Measurements from ENCODE around the gene RAD17. TPM values are rescaled to one million over a fixed set of nuclear protein-coding genes. Genes with fewer than 3 reads are reported as not detected.
"Not testable (repeated sequence)": the region's sequence is repeated elsewhere in the genome, so short reads cannot be mapped to it uniquely, and the experiment has no call there.

Gene RAD17
- total RNA-seq, 2 donors from 2014 or later = 33.2 to 37.4 TPM

DNA sequence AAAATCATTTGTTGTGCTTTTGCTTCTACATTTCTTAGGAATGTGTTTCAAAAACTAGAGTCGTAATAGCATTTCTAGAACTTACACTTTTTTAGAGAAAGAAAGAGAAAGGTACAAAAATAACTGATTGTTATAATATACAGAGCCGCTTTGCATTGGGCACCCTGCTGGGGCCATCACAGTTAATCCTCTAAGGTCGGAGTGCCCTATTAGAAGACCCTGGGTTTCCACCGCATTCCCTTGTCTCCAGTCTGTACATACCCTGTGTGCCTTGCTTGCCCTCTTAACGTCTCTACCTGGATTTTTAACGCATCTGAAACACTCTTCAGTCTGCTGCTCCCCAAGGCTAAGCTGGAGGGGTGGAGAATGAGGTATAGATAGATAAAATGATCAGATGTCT lies 46.6 kb downstream of the RAD17 start:
- DNase-seq (no peak), ATAC-seq (replicated peaks in 1 of 2) (no peak)
- no peaks in the 10 kb centered on the region for H3K27me3 Mint-ChIP-seq (ENCODE audit: low read depth)
- H3K4me1 Mint-ChIP-seq (ENCODE audit: low read depth) = peaks cover 8% of the 10 kb centered on the region
- no peaks in the 10 kb centered on the region for H3K9me3 Mint-ChIP-seq
- no peak overlapping the region for H3K27ac Mint-ChIP-seq
- H3K4me3 Mint-ChIP-seq = peak overlapping the region; percentile 52 to 70
- H3K36me3 Mint-ChIP-seq (ENCODE audit: insufficient read depth in 2 of 2) = peaks cover 2 to 9% of the 10 kb centered on the region in 2 donors

GRCh38 chr5:69416699-69417098 lies 47.1 kb downstream of the RAD17 start:
- Mint-ChIP-seq H3K9me3 (no peaks in the 10 kb centered on the region), H3K27ac (no peak overlapping the region), H3K4me1 (ENCODE audit: low read depth) (peaks cover 8% of the 10 kb centered on the region)

DNA sequence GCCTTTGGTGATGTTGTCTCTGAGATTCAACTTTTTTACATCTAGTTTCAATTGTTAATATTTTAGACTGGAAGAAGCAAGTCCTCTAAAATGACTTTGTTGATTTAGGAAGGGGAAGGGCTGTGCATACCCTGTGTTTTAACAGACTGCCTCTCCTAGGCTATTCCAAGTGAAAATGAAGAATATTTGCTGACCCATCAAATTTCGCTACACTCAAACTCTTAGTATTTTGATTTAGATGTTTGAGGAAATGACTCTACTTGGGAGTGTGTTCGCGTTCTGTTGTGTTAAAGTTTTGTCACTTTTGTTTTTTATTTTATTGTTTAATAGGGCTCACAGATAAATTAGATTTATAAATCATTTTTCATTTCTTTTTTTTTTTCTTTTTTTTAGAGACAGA lies 48.9 kb downstream of the RAD17 start:
- peaks cover 0 to 4% of the 10 kb centered on the region in 2 donors for H3K36me3 Mint-ChIP-seq (ENCODE audit: insufficient read depth in 2 of 2)
- H3K4me3 Mint-ChIP-seq = no peak overlapping the region
- H3K27me3 Mint-ChIP-seq (ENCODE audit: low read depth) = no peaks in the 10 kb centered on the region
- no peak for ATAC-seq (replicated peaks in 1 of 2)
- DNase-seq = no peak
- peaks cover 8% of the 10 kb centered on the region for H3K4me1 Mint-ChIP-seq (ENCODE audit: low read depth)
- no peaks in the 10 kb centered on the region for H3K9me3 Mint-ChIP-seq
- H3K27ac Mint-ChIP-seq = no peak overlapping the region

More at GRCh38 chr5:69416699-69417098, 47.1 kb downstream of the RAD17 start:
- Mint-ChIP-seq H3K36me3 (ENCODE audit: insufficient read depth in 2 of 2) (peaks cover 0 to 5% of the 10 kb centered on the region in 2 donors), H3K27me3 (ENCODE audit: low read depth) (no peaks in the 10 kb centered on the region), H3K4me3 (no peak overlapping the region)
- no peak for ATAC-seq (replicated peaks in 1 of 2)
- no peak for DNase-seq

DNA sequence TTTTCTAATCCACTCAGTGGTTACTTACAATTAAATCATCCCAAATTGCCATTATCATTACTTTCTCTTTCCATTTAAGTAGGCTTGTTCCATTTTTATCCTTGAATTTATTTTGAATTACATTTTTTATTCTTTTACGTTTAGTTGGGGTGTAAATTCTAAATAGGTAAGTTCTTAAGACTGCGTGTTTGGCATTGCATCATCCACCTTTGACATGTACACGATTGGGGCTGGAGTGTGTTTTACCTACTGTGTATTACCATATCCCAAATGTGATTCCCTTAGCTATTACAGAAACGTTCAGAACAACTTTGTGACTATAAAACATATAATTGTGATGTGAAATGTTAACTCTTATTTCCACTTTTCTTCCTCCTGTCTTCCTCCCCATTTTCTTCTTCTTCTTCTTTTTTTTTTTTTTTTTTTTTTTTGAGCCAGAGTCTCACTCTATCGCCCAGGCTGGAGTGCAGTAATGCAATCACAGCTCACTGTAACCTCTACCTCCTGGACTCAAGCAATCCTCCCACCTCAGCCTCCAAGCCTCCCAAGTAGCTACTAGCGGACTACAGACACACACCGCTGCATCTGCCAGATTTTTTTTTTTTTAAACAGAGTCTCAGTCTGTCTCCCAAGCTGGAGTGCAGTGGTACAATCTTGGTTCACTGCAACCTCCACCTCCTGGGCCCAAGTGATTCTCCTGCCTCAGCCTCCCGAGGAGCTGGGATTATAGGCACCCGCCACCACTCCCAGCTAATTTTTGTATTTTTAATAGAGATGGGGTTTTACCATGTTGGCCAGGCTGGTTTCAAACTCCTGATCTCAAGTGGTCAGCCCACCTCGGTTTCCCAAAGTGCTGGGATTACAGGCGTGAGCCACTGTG lies 62.0 kb downstream of the RAD17 start:
- H3K27ac Mint-ChIP-seq = peak overlapping the region; percentile 75
- ATAC-seq (replicated peaks in 1 of 2) = no peak
- no peaks in the 10 kb centered on the region for H3K36me3 Mint-ChIP-seq (ENCODE audit: insufficient read depth in 2 of 2)
- no peaks in the 10 kb centered on the region for H3K27me3 Mint-ChIP-seq (ENCODE audit: low read depth)
- no peaks in the 10 kb centered on the region for H3K9me3 Mint-ChIP-seq
- no peak for DNase-seq
- no peaks in the 10 kb centered on the region for H3K4me1 Mint-ChIP-seq (ENCODE audit: low read depth)
- H3K4me3 Mint-ChIP-seq = no peak overlapping the region

GRCh38 chr5:69432412-69433206 lies 63.0 kb downstream of the RAD17 start:
- H3K36me3 Mint-ChIP-seq (ENCODE audit: insufficient read depth in 2 of 2) = no peaks in the 10 kb centered on the region
- DNase-seq (no peak), ATAC-seq (replicated peaks in 1 of 2) (peak; percentile 40 to 86)
- H3K27ac Mint-ChIP-seq = peak overlapping the region; percentile 86
- H3K9me3 Mint-ChIP-seq = no peaks in the 10 kb centered on the region
- no peaks in the 10 kb centered on the region for H3K4me1 Mint-ChIP-seq (ENCODE audit: low read depth)
- peak overlapping the region in 1 of 2 donors; percentile 46 for H3K4me3 Mint-ChIP-seq
- no peaks in the 10 kb centered on the region for H3K27me3 Mint-ChIP-seq (ENCODE audit: low read depth)

DNA sequence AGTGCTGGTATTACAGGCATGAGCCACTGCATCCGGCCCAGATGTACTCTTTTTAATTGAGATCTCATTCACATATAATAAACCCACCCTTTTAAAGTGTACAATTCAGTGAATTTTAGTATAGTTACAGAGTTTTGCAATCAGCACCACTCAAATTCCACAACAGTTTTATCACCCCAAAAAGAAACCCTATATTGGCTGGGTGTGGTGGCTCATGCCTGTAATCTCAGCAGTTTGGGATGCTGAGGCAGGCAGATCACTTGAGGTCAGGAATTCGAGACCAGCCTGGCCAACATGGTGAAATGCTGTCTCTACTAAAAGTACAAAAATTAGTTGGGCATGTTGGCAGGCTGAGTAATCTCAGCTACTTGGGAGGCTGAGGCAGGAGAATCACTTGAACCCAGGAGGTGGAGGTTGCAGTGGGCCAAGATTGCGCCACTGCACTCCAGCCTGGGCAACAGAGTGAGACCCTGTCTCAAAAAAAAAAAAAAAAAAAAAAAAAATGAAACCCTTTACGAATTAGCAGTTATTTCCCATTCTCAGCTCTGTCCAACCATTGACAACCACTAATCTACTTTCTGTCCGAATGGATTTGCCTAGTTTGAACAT lies 65.8 kb downstream of the RAD17 start:
- not testable (repeated sequence) for H3K4me3 Mint-ChIP-seq; H3K4me1 Mint-ChIP-seq (ENCODE audit: low read depth)

GRCh38 chr5:69444127-69444754 lies 74.6 kb downstream of the RAD17 start:
- no peak for DNase-seq
- H3K4me3 Mint-ChIP-seq = no peak overlapping the region

More for the DNA sequence above, 65.8 kb downstream of the RAD17 start:
- not testable (repeated sequence) for DNase-seq; ATAC-seq (replicated peaks in 1 of 2); H3K36me3 Mint-ChIP-seq (ENCODE audit: insufficient read depth in 2 of 2); H3K9me3 Mint-ChIP-seq; H3K27ac Mint-ChIP-seq; H3K27me3 Mint-ChIP-seq (ENCODE audit: low read depth)

DNA sequence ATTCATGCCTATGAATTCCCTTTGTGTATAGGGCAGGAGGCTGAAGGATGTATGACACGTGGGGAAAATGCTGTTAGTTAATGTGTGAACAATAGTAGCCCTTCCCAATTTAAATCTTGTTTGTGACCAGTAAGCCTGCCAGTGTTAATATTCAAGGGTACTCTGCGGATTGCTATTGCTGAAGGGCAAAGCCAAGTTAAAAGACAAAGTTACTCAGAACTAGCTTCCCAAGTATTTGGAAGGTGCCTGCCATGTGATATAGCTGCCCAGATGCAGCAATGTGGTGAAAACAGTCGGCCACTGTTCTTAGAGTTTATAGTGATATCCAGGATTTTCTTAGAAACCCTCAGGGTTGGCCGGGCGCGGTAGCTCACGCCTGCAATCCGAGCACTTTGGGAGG lies 79.9 kb downstream of the RAD17 start:
- DNase-seq (no peak), ATAC-seq (replicated peaks in 1 of 2) (no peak)
- H3K9me3 Mint-ChIP-seq = no peaks in the 10 kb centered on the region
- H3K4me1 Mint-ChIP-seq (ENCODE audit: low read depth) = no peaks in the 10 kb centered on the region
- no peaks in the 10 kb centered on the region for H3K36me3 Mint-ChIP-seq (ENCODE audit: insufficient read depth in 2 of 2)
- H3K4me3 Mint-ChIP-seq = no peak overlapping the region
- no peaks in the 10 kb centered on the region for H3K27me3 Mint-ChIP-seq (ENCODE audit: low read depth)
- no peak overlapping the region for H3K27ac Mint-ChIP-seq

More at GRCh38 chr5:69444127-69444754, 74.6 kb downstream of the RAD17 start:
- H3K27me3 Mint-ChIP-seq (ENCODE audit: low read depth) = no peaks in the 10 kb centered on the region
- no peaks in the 10 kb centered on the region for H3K36me3 Mint-ChIP-seq (ENCODE audit: insufficient read depth in 2 of 2)
- no peaks in the 10 kb centered on the region for H3K9me3 Mint-ChIP-seq
- no peaks in the 10 kb centered on the region for H3K4me1 Mint-ChIP-seq (ENCODE audit: low read depth)
- no peak overlapping the region for H3K27ac Mint-ChIP-seq
- no peak for ATAC-seq (replicated peaks in 1 of 2)

DNA sequence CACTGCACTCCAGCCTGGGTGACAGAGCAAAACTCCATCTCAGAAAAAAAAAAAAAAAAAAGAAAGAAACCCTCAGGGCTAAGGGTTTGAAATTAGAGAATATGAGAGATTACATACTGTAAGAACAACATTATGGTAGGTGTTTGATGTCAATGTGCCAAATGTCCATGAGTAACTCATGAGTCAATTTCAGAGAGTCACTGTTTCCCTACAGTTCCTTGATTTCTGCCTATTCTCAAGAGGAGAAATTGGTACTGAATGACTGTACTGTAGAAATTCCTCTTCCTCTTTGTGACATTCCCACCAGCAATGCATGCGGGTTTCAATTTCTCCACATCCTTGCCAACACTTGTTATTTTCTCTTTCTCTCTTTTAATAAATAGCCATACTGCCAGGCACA lies 80.5 kb downstream of the RAD17 start:
- H3K36me3 Mint-ChIP-seq (ENCODE audit: insufficient read depth in 2 of 2) = no peaks in the 10 kb centered on the region
- ATAC-seq (replicated peaks in 1 of 2) (no peak), DNase-seq (no peak)
- no peak overlapping the region for H3K27ac Mint-ChIP-seq
- no peak overlapping the region for H3K4me3 Mint-ChIP-seq
- H3K9me3 Mint-ChIP-seq = no peaks in the 10 kb centered on the region
- no peaks in the 10 kb centered on the region for H3K27me3 Mint-ChIP-seq (ENCODE audit: low read depth)
- H3K4me1 Mint-ChIP-seq (ENCODE audit: low read depth) = no peaks in the 10 kb centered on the region

DNA sequence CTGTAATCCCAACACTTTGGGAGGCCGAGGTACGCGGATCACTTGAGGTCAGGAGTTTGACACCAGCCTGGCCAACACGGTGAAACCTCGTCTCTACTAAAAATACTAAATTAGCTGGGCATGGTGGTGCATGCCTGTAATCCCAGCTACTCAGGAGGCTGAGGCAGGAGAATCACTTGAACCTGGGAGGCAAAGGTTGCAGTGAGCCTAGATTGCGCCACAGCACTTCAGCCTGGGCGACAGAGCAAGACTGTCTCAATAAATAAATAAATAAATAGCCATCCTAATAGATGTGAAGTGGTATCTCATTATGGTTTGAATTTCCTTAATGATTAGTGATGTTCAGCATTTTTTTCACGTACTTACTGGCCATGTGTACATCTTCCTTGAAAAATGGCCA lies 80.9 kb downstream of the RAD17 start:
- H3K4me3 Mint-ChIP-seq; ATAC-seq (replicated peaks in 1 of 2); H3K4me1 Mint-ChIP-seq (ENCODE audit: low read depth); H3K27ac Mint-ChIP-seq; H3K27me3 Mint-ChIP-seq (ENCODE audit: low read depth); DNase-seq; H3K9me3 Mint-ChIP-seq; H3K36me3 Mint-ChIP-seq (ENCODE audit: insufficient read depth in 2 of 2): not testable (repeated sequence)

- Mint-ChIP-seq H3K27ac (no peak overlapping the region), H3K27me3 (ENCODE audit: low read depth) (no peaks in the 10 kb centered on the region), H3K4me3 (no peak overlapping the region), H3K36me3 (ENCODE audit: insufficient read depth in 2 of 2) (no peaks in the 10 kb centered on the region), H3K9me3 (peaks cover 0 to 3% of the 10 kb centered on the region in 2 donors), H3K4me1 (ENCODE audit: low read depth) (no peaks in the 10 kb centered on the region)
- DNase-seq (no peak), ATAC-seq (replicated peaks in 1 of 2) (no peak)
Measured at GRCh38 chr5:69451941-69452647, 82.5 kb downstream of the RAD17 start.

DNA sequence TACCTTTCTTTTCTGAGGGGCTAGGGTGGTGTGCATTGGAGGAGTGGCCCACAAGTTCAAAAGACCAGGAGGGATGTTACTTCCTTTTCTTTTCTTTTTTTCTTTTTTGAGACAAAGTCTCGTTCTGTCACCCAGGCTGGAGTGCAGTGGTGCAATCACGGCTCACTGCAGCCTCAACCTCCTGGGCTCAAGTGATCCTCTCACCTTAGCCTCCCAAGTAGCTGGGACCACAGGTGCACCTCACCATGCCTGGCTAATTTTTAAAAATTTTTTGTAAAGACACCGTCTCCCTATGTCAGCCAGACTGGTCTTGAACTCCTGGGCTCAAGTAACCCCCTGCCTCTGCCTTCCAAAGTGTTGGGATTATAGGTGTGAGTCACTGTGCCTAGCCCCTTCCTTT lies 83.9 kb downstream of the RAD17 start:
- DNase-seq; H3K27ac Mint-ChIP-seq; ATAC-seq (replicated peaks in 1 of 2); H3K4me1 Mint-ChIP-seq (ENCODE audit: low read depth); H3K4me3 Mint-ChIP-seq; H3K9me3 Mint-ChIP-seq; H3K27me3 Mint-ChIP-seq (ENCODE audit: low read depth); H3K36me3 Mint-ChIP-seq (ENCODE audit: insufficient read depth in 2 of 2): not testable (repeated sequence)
